WTC11 (cell line): ENCODE data around the gene EYS. TPM values are rescaled to one million over a fixed set of nuclear protein-coding genes. Genes with fewer than 3 reads are reported as not detected.

Experiments
- ATAC-seq: fragments of 200-7000 bp; cut with Tn5 transposase; 2 replicates; pipeline ENCODE4 v1.10.0; 2021; ENCODE audit warnings: mild to moderate bottlenecking, moderate library complexity
- CTCF ChIA-PET: fragments of 300-600 bp; sonication (Branson Sonifier 250); formaldehyde crosslinking; loops from one replicate; lab custom pipeline; 2021; ENCODE audit warnings: antibody characterized with exemption; lab: Charles Lee
- POLR2A ChIA-PET: fragments of 350-600 bp; sonication (Branson Sonifier 250); formaldehyde crosslinking; loops from one replicate; lab custom pipeline; 2021; ENCODE audit warnings: antibody characterized with exemption; lab: Charles Lee
- DNase-seq: peaks from one replicate; pipeline ENCODE4 v3.0.0; 2021; ENCODE audit warnings: low spot score
- H3K27ac Mint-ChIP-seq: 2 replicates; pipeline ENCODE4 v1.8.0; 2021; ENCODE audit warnings: mixed read lengths
- H3K27me3 Mint-ChIP-seq: 2 replicates; pipeline ENCODE4 v1.8.0; 2021; ENCODE audit warnings: low read depth, mild to moderate bottlenecking, moderate library complexity, mixed read lengths
- H3K36me3 Mint-ChIP-seq: 2 replicates; pipeline ENCODE4 v1.8.0; 2021; ENCODE audit warnings: mixed read lengths
- H3K4me1 Mint-ChIP-seq: 2 replicates; pipeline ENCODE4 v1.8.0; 2022; ENCODE audit warnings: mixed read lengths
- H3K4me3 Mint-ChIP-seq: 2 replicates; pipeline ENCODE4 v1.8.0; 2021; ENCODE audit warnings: mild to moderate bottlenecking, moderate library complexity, mixed read lengths
- H3K9me3 Mint-ChIP-seq: 2 replicates; pipeline ENCODE4 v1.8.0; 2021; ENCODE audit warnings: mixed read lengths
- GTF2I ChIP-seq: fragments of 250-450 bp; sonication (Bioruptor Pico); conservative IDR thresholded peaks from 2 replicates; pipeline ENCODE4 v1.4.0; 2021; ENCODE audit warnings: mild to moderate bottlenecking
- JAZF1 ChIP-seq: fragments of 250-450 bp; sonication (Bioruptor Pico); IDR thresholded peaks from 2 replicates; pipeline ENCODE4 v1.9.0; 2021; ENCODE audit warnings: moderate library complexity, mild to moderate bottlenecking, inconsistent platforms
- JUN ChIP-seq: sonication (generic); formaldehyde crosslinking; IDR thresholded peaks from 2 replicates; pipeline ENCODE4 v1.8.0; 2023; ENCODE audit warnings: mild to moderate bottlenecking, missing genetic modification reagents
- MYBL2 ChIP-seq: sonication (generic); formaldehyde crosslinking; IDR thresholded peaks from 2 replicates; pipeline ENCODE4 v1.8.1; 2023; ENCODE audit warnings: mild to moderate bottlenecking, moderate library complexity, missing genetic modification reagents
- NR1H2 ChIP-seq: sonication (generic); formaldehyde crosslinking; IDR thresholded peaks from 2 replicates; pipeline ENCODE4 v1.9.0; 2021; ENCODE audit warnings: mild to moderate bottlenecking, moderate library complexity, missing genetic modification reagents
- NR2C2 ChIP-seq: sonication (generic); formaldehyde crosslinking; IDR thresholded peaks from 2 replicates; pipeline ENCODE4 v1.8.0; 2022; ENCODE audit warnings: mild to moderate bottlenecking, missing genetic modification reagents
- RELA ChIP-seq: sonication (generic); formaldehyde crosslinking; IDR thresholded peaks from 2 replicates; pipeline ENCODE4 v1.8.1; 2022; ENCODE audit warnings: missing genetic modification reagents, mild to moderate bottlenecking, borderline replicate concordance
- ZNF263 ChIP-seq: sonication (generic); formaldehyde crosslinking; IDR thresholded peaks from 2 replicates; pipeline ENCODE4 v1.8.1; 2022; ENCODE audit warnings: low read depth, mild to moderate bottlenecking, moderate library complexity, missing genetic modification reagents
- ZNF396 ChIP-seq: fragments of 250-450 bp; sonication (Bioruptor Pico); IDR thresholded peaks from 2 replicates; pipeline ENCODE4 v1.8.0; 2021; ENCODE audit warnings: mild to moderate bottlenecking, moderate library complexity, borderline replicate concordance
- total RNA-seq: library from RNA; stranded (reverse); gene quantifications from 3 replicates; pipeline ENCODE4 v1.2.3, GENCODE V29; 2021
- TF ChIP-seq, protein P1 (sequence below): sonication (generic); formaldehyde crosslinking; IDR thresholded peaks from 2 replicates; pipeline ENCODE4 v1.8.1; 2023; ENCODE audit warnings: mild to moderate bottlenecking, missing genetic modification reagents
- TF ChIP-seq, protein P2 (sequence below): fragments of 250-450 bp; sonication (Bioruptor Pico); IDR thresholded peaks from 2 replicates; pipeline ENCODE4 v1.9.0; 2021; ENCODE audit warnings: mild to moderate bottlenecking
- TF ChIP-seq, protein P3 (sequence below): sonication (generic); formaldehyde crosslinking; IDR thresholded peaks from 2 replicates; pipeline ENCODE4 v1.8.0; 2022; ENCODE audit warnings: mild to moderate bottlenecking, missing genetic modification reagents

Gene EYS
- total RNA-seq, 1 experiment from 2014 or later = not detected

DNA sequence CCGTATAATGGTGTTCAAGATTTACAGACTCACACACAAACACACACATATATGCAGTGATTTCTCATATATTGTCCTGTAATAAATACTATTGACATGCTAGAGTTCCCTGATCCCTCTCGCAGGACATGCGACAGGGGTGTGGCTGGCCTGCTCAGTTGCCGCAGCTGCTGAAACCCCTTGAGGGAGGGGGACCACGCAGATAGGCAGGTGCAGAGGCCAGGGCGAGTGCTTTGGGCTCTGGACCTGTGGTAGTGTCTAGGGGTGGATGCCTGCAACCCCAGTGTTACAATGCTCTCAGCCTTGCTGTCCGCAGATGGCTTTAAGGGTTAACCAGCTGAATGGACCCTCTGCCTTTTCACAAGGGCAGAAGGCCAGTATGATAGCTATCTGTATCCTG, 706.2 kb downstream of the EYS start:
- ATAC-seq (no peak), DNase-seq (no peak)
- TF ChIP-seq GTF2I (CRISPR knock-in tag) = no peak
- TF ChIP-seq, protein P1, sequence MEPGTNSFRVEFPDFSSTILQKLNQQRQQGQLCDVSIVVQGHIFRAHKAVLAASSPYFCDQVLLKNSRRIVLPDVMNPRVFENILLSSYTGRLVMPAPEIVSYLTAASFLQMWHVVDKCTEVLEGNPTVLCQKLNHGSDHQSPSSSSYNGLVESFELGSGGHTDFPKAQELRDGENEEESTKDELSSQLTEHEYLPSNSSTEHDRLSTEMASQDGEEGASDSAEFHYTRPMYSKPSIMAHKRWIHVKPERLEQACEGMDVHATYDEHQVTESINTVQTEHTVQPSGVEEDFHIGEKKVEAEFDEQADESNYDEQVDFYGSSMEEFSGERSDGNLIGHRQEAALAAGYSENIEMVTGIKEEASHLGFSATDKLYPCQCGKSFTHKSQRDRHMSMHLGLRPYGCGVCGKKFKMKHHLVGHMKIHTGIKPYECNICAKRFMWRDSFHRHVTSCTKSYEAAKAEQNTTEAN (CRISPR knock-in tag) = no peak
- TF ChIP-seq ZNF263 = no peak
- TF ChIP-seq JUN (CRISPR knock-in tag) = no peak
- TF ChIP-seq NR1H2 (CRISPR knock-in tag) = no peak
- TF ChIP-seq, protein P2, sequence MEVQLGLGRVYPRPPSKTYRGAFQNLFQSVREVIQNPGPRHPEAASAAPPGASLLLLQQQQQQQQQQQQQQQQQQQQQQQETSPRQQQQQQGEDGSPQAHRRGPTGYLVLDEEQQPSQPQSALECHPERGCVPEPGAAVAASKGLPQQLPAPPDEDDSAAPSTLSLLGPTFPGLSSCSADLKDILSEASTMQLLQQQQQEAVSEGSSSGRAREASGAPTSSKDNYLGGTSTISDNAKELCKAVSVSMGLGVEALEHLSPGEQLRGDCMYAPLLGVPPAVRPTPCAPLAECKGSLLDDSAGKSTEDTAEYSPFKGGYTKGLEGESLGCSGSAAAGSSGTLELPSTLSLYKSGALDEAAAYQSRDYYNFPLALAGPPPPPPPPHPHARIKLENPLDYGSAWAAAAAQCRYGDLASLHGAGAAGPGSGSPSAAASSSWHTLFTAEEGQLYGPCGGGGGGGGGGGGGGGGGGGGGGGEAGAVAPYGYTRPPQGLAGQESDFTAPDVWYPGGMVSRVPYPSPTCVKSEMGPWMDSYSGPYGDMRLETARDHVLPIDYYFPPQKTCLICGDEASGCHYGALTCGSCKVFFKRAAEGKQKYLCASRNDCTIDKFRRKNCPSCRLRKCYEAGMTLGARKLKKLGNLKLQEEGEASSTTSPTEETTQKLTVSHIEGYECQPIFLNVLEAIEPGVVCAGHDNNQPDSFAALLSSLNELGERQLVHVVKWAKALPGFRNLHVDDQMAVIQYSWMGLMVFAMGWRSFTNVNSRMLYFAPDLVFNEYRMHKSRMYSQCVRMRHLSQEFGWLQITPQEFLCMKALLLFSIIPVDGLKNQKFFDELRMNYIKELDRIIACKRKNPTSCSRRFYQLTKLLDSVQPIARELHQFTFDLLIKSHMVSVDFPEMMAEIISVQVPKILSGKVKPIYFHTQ (CRISPR knock-in tag) = no peak
- no peaks in the 10 kb centered on the region; the same call in 1 of the 2 replicates for H3K27me3 Mint-ChIP-seq
- H3K4me3 Mint-ChIP-seq = no peak overlapping the region
- peaks cover 35% of the 10 kb centered on the region for H3K9me3 Mint-ChIP-seq
- H3K4me1 Mint-ChIP-seq = 0 out of 2 replicates have a peak, but pooled peaks cover under 1% of the 10 kb centered on the region
- H3K27ac Mint-ChIP-seq = no peak overlapping the region
- ChIA-PET POLR2A (no interaction called here), CTCF (no interaction called here)
- H3K36me3 Mint-ChIP-seq = peaks cover 13% of the 10 kb centered on the region

DNA sequence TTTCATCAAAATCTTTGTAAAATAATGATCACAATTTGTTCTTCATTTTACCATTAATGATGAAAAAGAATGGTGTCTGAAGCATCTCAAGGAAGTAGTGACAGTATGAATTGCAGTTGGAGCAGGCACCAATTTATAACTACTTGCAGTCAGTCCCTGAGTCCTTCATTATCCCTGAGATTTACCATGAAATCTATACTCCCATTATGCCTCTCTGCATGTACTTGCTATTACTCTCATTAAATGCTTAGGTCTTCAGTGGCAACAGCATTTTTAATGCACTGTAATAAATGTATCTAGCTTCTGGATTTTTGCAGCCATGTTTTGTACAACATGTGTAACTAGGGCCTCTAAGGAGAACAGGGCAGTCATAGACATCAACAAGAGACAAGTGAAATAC, 708.8 kb downstream of the EYS start:
- no peak for TF ChIP-seq NR2C2 (CRISPR knock-in tag)
- TF ChIP-seq, protein P2 (CRISPR knock-in tag) = no peak
- TF ChIP-seq JAZF1 (CRISPR knock-in tag) = no peak
- TF ChIP-seq ZNF396 (CRISPR knock-in tag) = no peak
- TF ChIP-seq RELA = no peak

DNA sequence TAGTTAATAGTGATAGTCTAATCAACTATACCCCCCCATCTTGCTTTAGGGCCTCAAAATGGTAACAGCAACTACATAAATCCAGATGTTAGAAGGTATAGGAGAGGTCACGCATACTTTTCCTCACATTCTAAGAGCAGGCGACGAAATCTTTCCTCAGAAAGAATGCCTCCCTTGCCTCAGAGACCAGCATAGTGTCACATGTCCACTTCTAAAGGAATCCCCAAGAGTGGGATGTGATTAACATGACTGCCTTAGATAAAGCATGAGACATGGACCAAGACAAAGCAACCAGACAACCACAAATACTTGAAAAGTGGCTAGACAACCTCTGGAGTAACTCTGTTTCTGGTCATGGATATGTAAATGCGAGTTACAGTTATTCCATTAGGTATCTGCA, 710.7 kb downstream of the EYS start:
- CTCF ChIA-PET = no interaction called here
- POLR2A ChIA-PET = no interaction called here
- H3K27me3 Mint-ChIP-seq = no peaks in the 10 kb centered on the region; the same call in 1 of the 2 replicates
- H3K27ac Mint-ChIP-seq = no peak overlapping the region
- no peaks in the 10 kb centered on the region for H3K4me1 Mint-ChIP-seq
- H3K4me3 Mint-ChIP-seq = no peak overlapping the region
- peaks cover 32% of the 10 kb centered on the region for H3K9me3 Mint-ChIP-seq
- TF ChIP-seq, protein P3, sequence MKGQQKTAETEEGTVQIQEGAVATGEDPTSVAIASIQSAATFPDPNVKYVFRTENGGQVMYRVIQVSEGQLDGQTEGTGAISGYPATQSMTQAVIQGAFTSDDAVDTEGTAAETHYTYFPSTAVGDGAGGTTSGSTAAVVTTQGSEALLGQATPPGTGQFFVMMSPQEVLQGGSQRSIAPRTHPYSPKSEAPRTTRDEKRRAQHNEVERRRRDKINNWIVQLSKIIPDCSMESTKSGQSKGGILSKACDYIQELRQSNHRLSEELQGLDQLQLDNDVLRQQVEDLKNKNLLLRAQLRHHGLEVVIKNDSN = no peak
- TF ChIP-seq MYBL2 = no peak
- ATAC-seq = no peak
- peaks cover 10% of the 10 kb centered on the region for H3K36me3 Mint-ChIP-seq
- DNase-seq = no peak

More for the DNA sequence above, 708.8 kb downstream of the EYS start:
- H3K27me3 Mint-ChIP-seq = no peaks in the 10 kb centered on the region; the same call in 1 of the 2 replicates
- no peak for DNase-seq
- ChIA-PET POLR2A (no interaction called here), CTCF (no interaction called here)
- H3K36me3 Mint-ChIP-seq = peaks cover 5% of the 10 kb centered on the region
- H3K4me1 Mint-ChIP-seq = no peaks in the 10 kb centered on the region
- no peak overlapping the region for H3K4me3 Mint-ChIP-seq
- peaks cover 23% of the 10 kb centered on the region for H3K9me3 Mint-ChIP-seq
- H3K27ac Mint-ChIP-seq = no peak overlapping the region
- ATAC-seq = no peak
